UCSD-AML1 (cell line): ENCODE measurements around the gene GPBAR1.
"Not testable (repeated sequence)": the region's sequence is repeated elsewhere in the genome, so short reads cannot be mapped to it uniquely, and the experiment has no call there.

Experiments used
- DNase-seq: peaks from one replicate; lab custom pipeline; 2025; ENCODE audit not compliant: unreplicated experiment; lab: John Stamatoyannopoulos, UW

The GPBAR1 gene

GRCh38 chr2:218266316-218266979, 5.6 kb downstream of the GPBAR1 start:
- DNase-seq = no peak

DNA sequence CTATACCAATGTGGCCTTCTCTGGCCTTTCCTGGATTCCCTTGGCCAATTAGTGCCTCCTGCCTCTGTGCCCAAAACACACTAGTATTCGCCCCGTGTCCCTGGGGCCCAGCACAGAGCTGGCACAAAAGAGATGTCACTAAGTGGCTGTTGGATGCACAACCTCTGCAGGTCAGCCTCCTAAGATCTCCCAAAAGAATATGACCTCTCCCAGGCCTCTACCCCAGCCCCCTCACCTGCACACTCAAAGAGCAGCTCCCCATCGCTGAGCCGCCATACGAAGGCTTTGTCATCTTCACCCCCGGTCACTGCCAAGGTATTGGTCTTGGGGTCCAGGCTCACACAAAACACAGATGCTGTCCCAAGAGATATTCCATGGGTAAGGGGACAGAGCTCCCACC, 6.4 kb downstream of the GPBAR1 start:
- no peak for DNase-seq

- DNase-seq = peak; percentile 100
Measured at GRCh38 chr2:218269900-218270720, 9.3 kb downstream of the GPBAR1 start, which contains the start of the genes AAMP and PNKD. TSS of gene AAMP (minus strand) at chr2:218270137. CDS start at chr2:218270086, 51 bp downstream. TSS of gene PNKD (plus strand) at chr2:218270519. CDS start at chr2:218270536, 17 bp downstream.

- DNase-seq = no peak
Measured at GRCh38 chr2:218270721-218271486, 10.1 kb downstream of the GPBAR1 start.

GRCh38 chr2:218271487-218271797, 10.6 kb downstream of the GPBAR1 start:
- DNase-seq = no peak

- DNase-seq = no peak
Measured at GRCh38 chr2:218271865-218272530, 11.2 kb downstream of the GPBAR1 start.

GRCh38 chr2:218272531-218273212, 11.9 kb downstream of the GPBAR1 start:
- peak; percentile 78 for DNase-seq

GRCh38 chr2:218273214-218273907, 12.5 kb downstream of the GPBAR1 start:
- DNase-seq = not testable (repeated sequence)

DNA sequence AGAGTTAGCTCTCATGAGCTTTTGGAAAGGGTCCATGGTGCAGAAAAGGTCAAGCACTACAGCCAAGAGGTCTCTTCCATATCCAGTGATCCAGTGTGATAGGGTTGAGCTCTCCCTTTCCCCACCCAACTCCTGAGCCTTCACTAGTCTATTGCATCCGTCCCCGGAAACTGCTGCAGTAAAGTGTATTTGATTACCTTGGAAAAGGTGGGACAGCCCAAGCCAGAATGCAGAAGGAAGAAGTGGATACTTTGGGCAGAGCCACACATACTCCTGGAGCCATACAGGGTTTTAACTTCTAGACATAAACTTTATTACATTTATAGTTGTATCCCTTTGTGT, 13.1 kb downstream of the GPBAR1 start:
- DNase-seq = no peak

DNA sequence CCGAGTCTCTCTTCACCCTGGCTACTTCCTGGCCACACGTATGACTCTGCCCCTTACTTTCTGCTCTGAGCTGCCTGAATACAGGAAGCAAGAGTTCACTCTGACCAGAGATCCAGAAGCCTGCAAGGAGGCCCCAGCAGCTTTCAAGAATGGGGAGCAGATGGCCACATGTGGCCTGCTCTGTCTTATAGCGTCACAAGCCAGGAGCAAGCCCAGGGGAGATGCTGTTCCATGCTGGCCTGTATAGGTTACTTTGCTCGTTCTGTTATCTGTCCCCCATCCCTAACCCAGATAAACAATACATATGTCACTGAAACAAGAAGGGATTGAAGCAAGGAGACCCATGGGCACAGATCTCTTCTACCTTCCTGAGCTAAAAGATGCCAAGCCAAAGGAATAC, 13.8 kb downstream of the GPBAR1 start:
- DNase-seq = no peak

DNA sequence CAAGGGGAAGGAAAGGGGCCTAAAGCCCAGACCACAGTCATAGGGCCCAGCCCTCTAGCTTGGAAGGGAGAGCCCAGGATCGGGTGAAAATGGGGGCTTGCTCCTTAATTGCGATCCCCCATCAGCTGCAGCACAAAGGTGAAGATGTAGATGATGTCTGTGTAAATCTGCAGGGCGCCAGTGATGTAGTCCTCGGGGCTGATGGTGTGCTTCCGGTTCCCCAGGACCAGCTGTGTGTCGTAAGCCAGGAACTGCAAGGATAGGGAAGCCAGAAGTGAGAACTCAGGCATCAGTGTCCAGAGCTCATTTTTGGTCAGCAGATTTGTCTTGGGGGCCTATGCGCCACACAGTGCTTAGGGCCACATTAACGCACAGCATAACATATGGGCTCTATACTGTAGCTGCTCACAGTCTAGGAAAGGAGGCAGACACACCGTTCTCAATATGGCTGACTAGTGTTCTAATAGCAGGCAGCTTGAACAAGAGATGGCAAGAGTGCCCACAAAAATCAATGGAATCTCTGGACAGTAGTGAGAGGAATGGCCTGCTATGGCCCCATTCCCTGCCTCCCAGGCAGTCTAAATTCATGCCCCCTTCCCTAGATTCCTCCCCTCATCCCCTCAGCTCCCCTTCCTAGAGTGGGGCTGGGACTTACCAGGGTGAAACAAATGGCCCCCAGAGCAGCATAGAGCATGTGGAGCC, 14.7 kb downstream of the GPBAR1 start:
- no peak for DNase-seq

GRCh38 chr2:218276986-218277755, 16.4 kb downstream of the GPBAR1 start:
- DNase-seq = no peak

GRCh38 chr2:218277921-218278320, 17.1 kb downstream of the GPBAR1 start:
- DNase-seq = no peak

GRCh38 chr2:218278531-218279360, 17.9 kb downstream of the GPBAR1 start:
- DNase-seq = no peak

DNA sequence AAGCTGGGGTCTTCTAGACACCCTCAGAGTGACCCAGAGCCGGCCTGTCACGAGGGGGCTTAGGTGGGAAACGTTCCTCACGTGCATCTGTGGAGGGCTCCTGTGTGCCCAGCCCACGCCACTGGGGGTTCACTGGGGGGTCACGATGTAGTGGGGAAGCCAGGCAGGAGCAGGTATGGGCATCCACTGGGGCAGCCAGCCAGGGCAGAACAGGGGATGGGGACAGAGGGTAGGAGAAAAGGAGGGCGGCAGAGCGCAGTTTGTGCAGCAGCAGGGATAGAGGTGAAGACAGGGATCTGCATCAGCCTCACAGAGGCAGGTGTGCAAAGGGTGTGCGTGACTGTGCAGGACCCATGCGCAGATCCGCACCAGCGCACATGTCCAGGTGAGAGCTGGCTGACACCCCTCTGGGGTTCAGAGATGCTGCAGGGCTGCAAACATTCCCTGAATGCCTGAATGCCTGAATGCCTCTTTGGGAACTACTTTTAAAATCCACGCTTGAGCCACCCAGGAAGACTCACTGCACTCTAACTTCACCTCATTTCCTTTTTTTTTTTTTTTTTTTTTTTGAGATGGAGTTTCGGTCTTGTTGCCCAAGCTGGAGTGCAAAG, 19.6 kb downstream of the GPBAR1 start:
- DNase-seq = no peak

- no peak for DNase-seq
Measured at GRCh38 chr2:218281449-218281848, 20.6 kb downstream of the GPBAR1 start.

DNA sequence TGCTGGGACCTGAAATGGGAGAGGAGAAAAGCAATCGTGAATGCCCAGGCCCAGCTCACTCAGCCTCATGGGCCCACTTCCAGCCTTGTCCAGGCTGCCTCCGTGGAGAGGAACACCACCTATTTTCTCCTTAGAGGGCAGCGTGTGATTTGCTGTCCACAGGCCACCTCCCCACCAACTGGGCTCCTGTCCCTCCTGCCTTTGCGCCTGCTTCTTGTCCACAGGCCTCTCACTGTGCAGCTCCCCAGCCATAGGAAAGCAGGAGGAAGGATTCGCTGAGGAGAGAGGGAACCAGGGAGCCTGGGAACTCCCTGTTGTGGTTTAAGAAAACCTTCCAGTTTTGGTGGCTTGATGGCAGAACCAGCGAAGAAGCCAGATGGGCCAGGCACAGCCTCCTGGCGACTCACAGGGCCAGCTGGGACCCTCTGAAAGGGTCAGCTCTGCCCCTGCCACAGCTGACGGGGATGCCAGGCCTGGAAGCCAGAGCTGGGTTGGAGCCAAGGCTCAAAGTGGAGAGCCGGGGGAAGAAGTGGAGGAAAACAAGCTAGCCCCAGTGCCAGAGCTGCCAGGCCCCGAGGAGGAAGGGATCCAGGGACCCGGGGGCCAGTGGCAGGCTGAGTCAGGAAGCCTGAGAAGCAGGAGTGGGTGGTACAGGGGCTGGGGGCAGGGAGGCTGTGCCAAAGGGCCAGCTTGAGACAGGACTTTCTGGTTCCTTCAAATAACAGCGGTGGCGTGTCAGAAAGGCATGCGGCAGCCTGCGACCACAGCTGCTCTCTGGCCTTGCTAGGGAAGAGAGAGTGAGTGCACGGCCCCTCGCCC, 21.6 kb downstream of the GPBAR1 start:
- no peak for DNase-seq
